ENCODE results near the gene POLE3. TPM values are rescaled to one million over a fixed set of nuclear protein-coding genes. Genes with fewer than 3 reads are reported as not detected.

Gene POLE3
- polyA plus RNA-seq, 1 donor, result 45.3 TPM

Other genes starting within 250 kb of the POLE3 start
- 19.3 TPM for gene FKBP15, start 189.4 kb downstream of the POLE3 start, polyA plus RNA-seq (ENCODE audit: insufficient read length)
- gene SLC31A1, start 189.1 kb downstream of the POLE3 start, polyA plus RNA-seq (ENCODE audit: insufficient read length), result 7.8 TPM
- gene CDC26, start 135.1 kb downstream of the POLE3 start, polyA plus RNA-seq (ENCODE audit: insufficient read length), result 20.3 TPM
- 16.6 TPM for gene PRPF4, start 135.0 kb downstream of the POLE3 start, polyA plus RNA-seq (ENCODE audit: insufficient read length)
- not detected for gene RNF183, start 107.3 kb downstream of the POLE3 start, polyA plus RNA-seq (ENCODE audit: insufficient read length)
- gene WDR31, start 70.4 kb downstream of the POLE3 start, polyA plus RNA-seq (ENCODE audit: insufficient read length), result 1.7 TPM
- gene BSPRY, start 61.1 kb downstream of the POLE3 start, polyA plus RNA-seq (ENCODE audit: insufficient read length), result 0.29 TPM
- gene HDHD3, start 33.7 kb downstream of the POLE3 start, polyA plus RNA-seq (ENCODE audit: insufficient read length), result 4.2 TPM
- 18.1 TPM for gene ALAD, start 9.4 kb downstream of the POLE3 start, polyA plus RNA-seq (ENCODE audit: insufficient read length)
- 0.40 TPM for gene C9orf43, start 72 bp upstream of the POLE3 start, polyA plus RNA-seq (ENCODE audit: insufficient read length)
- gene RGS3, start 53.1 kb upstream of the POLE3 start, polyA plus RNA-seq (ENCODE audit: insufficient read length), result 32.6 TPM

Measured in forelimb muscle (tissue), 1 donor.